Upper lobe of left lung (tissue), 6 donors: ENCODE results near the gene HCAR1. TPM values are rescaled to one million over a fixed set of nuclear protein-coding genes. Genes with fewer than 3 reads are reported as not detected.

Source experiments
- ATAC-seq, 2 donors: fragments of 200-7000 bp; cut with Tn5 transposase; one replicate each; pipeline ENCODE4 v1.9.1; 2022; ENCODE audit warnings: mild to moderate bottlenecking in 2 of 2, moderate library complexity in 2 of 2; ENCODE audit not compliant: low FRiP score in 2 of 2
- DNase-seq, 2 donors: peaks; one replicate each; pipeline ENCODE4 v3.0.0-alpha.2; 2019 to 2020
- H3K27ac ChIP-seq, 4 donors: fragments of 200-600 bp; sonication (generic); one replicate each; pipeline ENCODE4 v1.5.1; 2016 to 2019
- H3K27me3 ChIP-seq, 4 donors: fragments of 200-600 bp; sonication (generic); one replicate each; pipeline ENCODE4 v1.5.1; 2017 to 2019
- H3K36me3 ChIP-seq, 4 donors: fragments of 200-600 bp; sonication (generic); one replicate each; pipeline ENCODE4 v1.5.1; 2016 to 2019
- H3K4me1 ChIP-seq, 4 donors: fragments of 200-600 bp; sonication (generic); one replicate each; pipeline ENCODE4 v1.5.1; 2018 to 2019
- H3K4me3 ChIP-seq, 4 donors: fragments of 200-600 bp; sonication (generic); one replicate each; pipeline ENCODE4 v1.5.1; 2017 to 2019; ENCODE audit warnings: mild to moderate bottlenecking in 2 of 4, moderate library complexity in 1 of 4
- H3K9me3 ChIP-seq, 4 donors: fragments of 200-600 bp; sonication (generic); one replicate each; pipeline ENCODE4 v1.5.1; 2018 to 2019
- CTCF ChIP-seq, 6 experiments: fragments of 450-650 bp in 4 of 6; fragments of 200-600 bp in 2 of 6; sonication (generic) in 2 of 6; IDR thresholded peaks; one replicate each; pipeline ENCODE4 v1.5.1; 2016 to 2019; ENCODE audit warnings: antibody characterized with exemption in 6 of 6
- EP300 ChIP-seq, 4 donors: sonication (generic); formaldehyde crosslinking; IDR thresholded peaks; one replicate each; pipeline ENCODE4 v1.5.1; 2017; ENCODE audit warnings: antibody characterized with exemption in 4 of 4, control low read depth in 2 of 4
- POLR2A ChIP-seq, 4 donors: fragments of 450-650 bp; IDR thresholded peaks; one replicate each; pipeline ENCODE4 v1.5.1; 2016 to 2017; ENCODE audit warnings: antibody characterized with exemption in 4 of 4, mild to moderate bottlenecking in 2 of 4
- POLR2AphosphoS5 ChIP-seq, 2 donors: sonication (generic); formaldehyde crosslinking; IDR thresholded peaks; one replicate each; pipeline ENCODE4 v1.5.1; 2017; ENCODE audit warnings: antibody characterized with exemption in 2 of 2
- WGBS, 2 donors: methylation state at CpG; one replicate each; pipeline ENCODE4 v1.1.5; 2017 to 2018; 5-methylcytosine and 5-hydroxymethylcytosine counted together
- total RNA-seq, 6 donors: library from RNA; depleted of rRNA in 4 of 6; stranded (reverse); fragments of >200 nt in 4 of 6; gene quantifications; one replicate each; pipeline versions ENCODE4 v1.1.0 to v1.2.1, GENCODE V29; 2016 to 2021
- donor health status: DM: no; HTN: no; CAD: no; lungs with moderate emphysema.
- donor health status: DM: no; HTN: yes; CAD: no; lungs with severe emphysema.

Gene HCAR1
- total RNA-seq, 6 donors from 2014 or later = 0.33 to 6.3 (median 0.71) TPM

DNA sequence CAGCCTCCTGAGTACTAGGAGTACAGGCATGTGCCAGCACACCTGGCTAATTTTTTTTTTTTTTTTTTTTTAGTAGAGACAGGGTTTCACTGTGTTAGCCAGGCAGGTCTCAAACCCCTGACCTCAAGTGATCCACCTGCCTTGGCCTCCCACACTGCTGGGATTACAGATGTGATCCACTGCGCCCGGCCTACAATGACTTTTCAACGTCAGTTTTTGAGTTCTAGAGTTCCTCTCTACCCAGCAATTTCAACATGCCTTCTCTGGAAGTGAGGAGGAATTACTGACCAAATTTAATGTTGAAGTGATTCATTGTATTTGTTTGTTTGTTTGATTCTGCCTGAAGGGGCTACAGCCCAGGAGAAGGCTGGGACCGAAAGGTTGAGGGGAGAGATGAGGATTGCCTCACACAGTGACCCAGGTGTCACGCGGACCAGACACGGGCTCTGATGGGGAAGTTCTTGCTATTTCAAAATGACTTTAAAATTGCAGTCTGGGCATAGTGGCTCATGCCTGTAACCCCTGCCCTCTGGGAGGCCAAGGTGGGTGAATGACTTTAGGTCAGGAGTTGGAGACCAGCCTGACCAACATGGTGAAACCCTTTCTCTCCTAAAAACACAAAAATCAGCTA, 13.4 kb upstream of the HCAR1 start:
- Histone ChIP-seq H3K36me3 (no peaks in the 10 kb centered on the region), H3K27me3 (no peaks in the 10 kb centered on the region), H3K9me3 (no peaks in the 10 kb centered on the region), H3K4me1 (no peaks in the 10 kb centered on the region), H3K27ac (peak overlapping the region in 2 of 4 donors; percentile 49 to 67), H3K4me3 (no peak overlapping the region)
- TF ChIP-seq EP300 (IDR thresholded peaks at IDR 0.05) (peak in 1 of 4 donors; percentile 21), POLR2A (IDR thresholded peaks at IDR 0.05) (no peak), POLR2AphosphoS5 (IDR thresholded peaks at IDR 0.05) (peak in 1 of 2 donors; percentile 25), CTCF (IDR thresholded peaks at IDR 0.05) (no peak)
- WGBS, 2 donors = 70 to 88% methylated on average over 6 to 7 of the region's 7 CpGs
- peak in 1 of 2 donors; percentile 64 for ATAC-seq
- peak in 1 of 2 donors; percentile 70 for DNase-seq

DNA sequence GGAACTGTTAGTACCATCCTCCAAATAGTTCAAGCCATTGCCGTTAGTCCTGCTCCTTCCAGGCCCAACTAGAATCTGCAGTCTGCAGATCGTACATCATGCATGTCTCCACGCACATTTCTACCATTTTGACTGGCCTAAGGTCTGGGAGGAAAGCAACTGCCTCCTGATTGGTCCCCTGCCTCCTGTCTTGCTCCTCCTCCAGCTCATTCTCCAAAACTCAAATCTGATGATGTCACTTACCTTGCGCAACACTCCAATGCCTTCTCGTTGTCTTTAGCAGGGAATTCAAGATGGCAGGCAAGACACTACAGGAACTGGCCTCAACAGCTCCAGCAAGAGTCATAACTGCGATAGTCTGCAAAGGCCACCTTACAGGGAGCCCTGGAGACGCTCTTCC, 9.7 kb upstream of the HCAR1 start:
- H3K4me1 ChIP-seq = no peaks in the 10 kb centered on the region
- ATAC-seq = no peak
- no peaks in the 10 kb centered on the region for H3K36me3 ChIP-seq
- WGBS, 2 donors = 89 to 96% methylated on average over 7 of the region's 7 CpGs
- DNase-seq = no peak
- H3K4me3 ChIP-seq = no peak overlapping the region
- no peaks in the 10 kb centered on the region for H3K9me3 ChIP-seq
- TF ChIP-seq CTCF (IDR thresholded peaks at IDR 0.05) (no peak), POLR2AphosphoS5 (IDR thresholded peaks at IDR 0.05) (no peak), POLR2A (IDR thresholded peaks at IDR 0.05) (no peak), EP300 (IDR thresholded peaks at IDR 0.05) (no peak)
- H3K27ac ChIP-seq = no peak overlapping the region
- H3K27me3 ChIP-seq = no peaks in the 10 kb centered on the region

GRCh38 chr12:122738571-122738970, 7.9 kb upstream of the HCAR1 start:
- ATAC-seq (no peak), DNase-seq (no peak)
- 84 to 85% methylated on average over 7 of the region's 7 CpGs for WGBS, 2 donors

DNA sequence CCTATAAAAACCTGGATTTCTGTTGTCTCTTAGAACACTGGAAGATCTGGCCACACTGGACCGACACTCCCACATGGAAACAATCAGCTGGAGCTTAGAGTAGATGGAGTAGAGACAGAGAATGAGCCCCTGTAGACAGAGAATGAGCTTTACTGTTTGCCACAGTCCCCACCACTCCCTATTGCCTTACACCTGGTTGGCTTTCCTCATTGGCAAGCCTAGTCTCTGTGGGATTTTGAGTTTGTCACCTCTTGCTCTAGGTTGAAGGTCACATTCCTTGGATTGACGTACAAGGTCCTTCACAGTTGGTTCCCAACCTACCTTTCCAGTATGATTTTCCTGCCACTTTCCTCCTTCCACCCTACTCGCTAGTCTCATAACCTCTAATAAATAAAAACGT, 2.0 kb upstream of the HCAR1 start:
- Histone ChIP-seq H3K36me3 (no peaks in the 10 kb centered on the region), H3K27me3 (no peaks in the 10 kb centered on the region), H3K9me3 (no peaks in the 10 kb centered on the region), H3K4me3 (no peak overlapping the region), H3K27ac (no peak overlapping the region), H3K4me1 (no peaks in the 10 kb centered on the region)
- TF ChIP-seq EP300 (IDR thresholded peaks at IDR 0.05) (no peak), POLR2AphosphoS5 (IDR thresholded peaks at IDR 0.05) (no peak), CTCF (IDR thresholded peaks at IDR 0.05) (no peak), POLR2A (IDR thresholded peaks at IDR 0.05) (no peak)
- WGBS, 2 donors = 91 to 93% methylated on average over 4 of the region's 4 CpGs
- ATAC-seq = no peak
- no peak for DNase-seq

More at GRCh38 chr12:122738571-122738970, 7.9 kb upstream of the HCAR1 start:
- H3K36me3 ChIP-seq = no peaks in the 10 kb centered on the region
- H3K9me3 ChIP-seq = no peaks in the 10 kb centered on the region
- TF ChIP-seq CTCF (IDR thresholded peaks at IDR 0.05) = no peak
- TF ChIP-seq EP300 (IDR thresholded peaks at IDR 0.05) = no peak
- TF ChIP-seq POLR2AphosphoS5 (IDR thresholded peaks at IDR 0.05) = no peak
- no peak for TF ChIP-seq POLR2A (IDR thresholded peaks at IDR 0.05)
- H3K27me3 ChIP-seq = no peaks in the 10 kb centered on the region
- no peak overlapping the region for H3K4me3 ChIP-seq
- H3K27ac ChIP-seq = no peak overlapping the region
- no peaks in the 10 kb centered on the region for H3K4me1 ChIP-seq

GRCh38 chr12:122732170-122732569, 1.5 kb upstream of the HCAR1 start:
- ATAC-seq = no peak
- TF ChIP-seq POLR2AphosphoS5 (IDR thresholded peaks at IDR 0.05) (no peak), POLR2A (IDR thresholded peaks at IDR 0.05) (no peak), EP300 (IDR thresholded peaks at IDR 0.05) (no peak), CTCF (IDR thresholded peaks at IDR 0.05) (no peak)

More at GRCh38 chr12:122732170-122732569, 1.5 kb upstream of the HCAR1 start:
- Histone ChIP-seq H3K4me1 (no peaks in the 10 kb centered on the region), H3K27me3 (no peaks in the 10 kb centered on the region), H3K4me3 (no peak overlapping the region), H3K36me3 (no peaks in the 10 kb centered on the region), H3K27ac (no peak overlapping the region), H3K9me3 (no peaks in the 10 kb centered on the region)
- 51 to 72% methylated on average over 3 of the region's 3 CpGs for WGBS, 2 donors
- DNase-seq = no peak
